ENCODE data around the gene LIPT2.
A peak's percentile ranks its signal among the peaks of the same experiment; 100 is the strongest.
"Not testable (repeated sequence)": the region's sequence is repeated elsewhere in the genome, so short reads cannot be mapped to it uniquely, and the experiment has no call there.

LIPT2 gene

DNA sequence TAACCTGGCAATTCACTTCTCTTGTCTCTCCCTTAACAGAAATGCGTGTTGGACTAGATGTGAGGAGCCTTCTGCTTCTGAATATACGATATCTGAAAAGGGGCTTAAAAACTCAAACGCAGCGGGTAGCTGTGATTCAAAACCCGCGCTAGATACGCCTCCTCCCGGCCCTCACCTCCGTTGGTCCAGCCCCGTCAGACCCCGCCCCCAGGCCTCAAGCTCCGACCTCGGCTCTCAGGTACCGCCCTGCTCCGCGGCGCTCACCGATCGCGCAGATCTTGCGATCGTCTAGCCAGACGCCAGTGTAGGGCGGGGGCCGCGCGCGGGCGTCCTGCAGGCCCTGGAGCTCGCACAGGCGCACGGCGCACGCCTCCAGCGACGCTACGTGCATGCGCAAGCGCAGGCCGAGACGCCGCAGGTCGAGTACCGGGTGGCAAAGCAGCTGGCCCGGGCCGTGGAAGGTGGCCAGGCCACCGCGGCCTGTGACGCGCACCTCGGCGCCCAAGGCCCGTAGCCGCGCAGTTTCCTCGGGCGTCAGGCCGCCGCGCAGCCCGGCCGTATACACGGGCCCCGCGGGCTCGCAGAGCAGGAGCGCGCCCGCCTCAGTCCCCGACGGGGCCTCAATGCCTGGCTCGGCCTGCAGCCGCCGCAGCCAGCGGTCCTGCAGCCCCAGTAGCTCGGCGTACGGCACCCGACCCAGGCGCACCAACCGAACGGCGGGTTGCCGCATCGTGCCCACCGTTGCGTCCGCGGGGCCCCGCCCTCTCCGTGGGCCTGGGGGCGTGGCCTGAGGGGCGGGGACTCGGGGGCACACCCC is at the start of gene LIPT2:
Gene LIPT2 (minus strand): TSS at position 751 of the 817 bp plus-strand sequence. CDS start 21 bp downstream, at position 730.
- peak; percentile 98 for DNase-seq

- DNase-seq = no peak
Observed at GRCh38 chr11:74541466-74541865, 47.9 kb upstream of the LIPT2 start.

GRCh38 chr11:74540270-74540669 is 46.7 kb upstream of the LIPT2 start:
- no peak for DNase-seq

DNA sequence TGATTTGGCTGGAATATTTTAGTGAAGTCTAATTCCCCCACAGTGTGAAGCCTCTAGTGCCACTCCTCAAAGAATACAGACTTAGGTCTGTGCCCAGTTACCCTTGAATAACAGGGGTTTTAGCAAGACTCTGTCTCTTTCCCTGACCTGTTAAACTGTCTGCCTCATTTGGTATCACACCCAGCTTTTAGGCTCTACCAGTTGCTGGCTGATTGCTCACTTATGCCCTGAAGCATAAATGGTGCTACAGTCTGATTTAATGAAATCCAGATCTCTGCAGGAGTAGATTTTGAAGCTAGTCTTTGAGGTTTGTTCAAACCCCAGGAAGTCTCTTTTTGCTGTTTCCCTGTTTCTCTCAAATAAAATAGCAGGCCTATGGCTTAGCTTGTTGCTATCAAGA is 45.2 kb upstream of the LIPT2 start:
- DNase-seq = no peak

DNA sequence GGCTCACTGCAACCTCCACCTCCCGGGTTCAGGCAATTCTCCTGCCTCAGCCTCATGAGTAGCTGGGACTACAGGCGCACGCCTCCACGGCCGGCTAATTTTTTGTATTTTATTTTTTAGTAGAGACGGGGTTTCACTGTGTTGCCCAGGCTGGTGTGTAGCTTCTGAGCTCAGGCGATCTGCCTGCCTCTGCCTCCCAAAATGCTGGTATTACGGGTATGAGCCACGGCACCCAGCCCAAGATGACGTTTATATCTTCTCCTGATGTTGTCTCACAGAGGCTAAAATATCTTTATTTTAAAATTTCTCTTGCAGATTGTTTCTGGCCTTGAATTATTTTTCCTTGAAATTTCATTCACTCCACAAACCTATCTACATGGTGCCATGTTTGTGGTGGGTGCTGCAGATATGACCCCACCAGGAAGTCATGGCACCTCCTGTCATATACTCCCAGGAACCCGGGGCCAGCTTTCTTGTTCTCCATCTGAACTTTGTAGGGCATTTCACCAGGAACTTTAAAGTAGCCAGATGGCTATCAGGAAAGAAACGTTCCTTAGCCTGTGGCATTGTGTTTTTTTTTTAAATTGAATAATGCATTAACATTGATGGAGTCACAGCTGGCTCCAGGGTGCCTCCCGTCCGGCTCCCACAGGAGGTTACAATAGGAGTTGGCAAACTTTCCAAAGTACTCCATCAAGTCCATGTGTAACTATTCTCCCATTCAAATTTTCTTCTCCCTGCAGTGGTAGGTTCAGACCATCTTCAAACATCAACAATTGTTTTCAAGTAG is 42.0 kb upstream of the LIPT2 start:
- DNase-seq = no peak

- not testable (repeated sequence) for DNase-seq
Observed at GRCh38 chr11:74534946-74535275, 41.4 kb upstream of the LIPT2 start.

DNA sequence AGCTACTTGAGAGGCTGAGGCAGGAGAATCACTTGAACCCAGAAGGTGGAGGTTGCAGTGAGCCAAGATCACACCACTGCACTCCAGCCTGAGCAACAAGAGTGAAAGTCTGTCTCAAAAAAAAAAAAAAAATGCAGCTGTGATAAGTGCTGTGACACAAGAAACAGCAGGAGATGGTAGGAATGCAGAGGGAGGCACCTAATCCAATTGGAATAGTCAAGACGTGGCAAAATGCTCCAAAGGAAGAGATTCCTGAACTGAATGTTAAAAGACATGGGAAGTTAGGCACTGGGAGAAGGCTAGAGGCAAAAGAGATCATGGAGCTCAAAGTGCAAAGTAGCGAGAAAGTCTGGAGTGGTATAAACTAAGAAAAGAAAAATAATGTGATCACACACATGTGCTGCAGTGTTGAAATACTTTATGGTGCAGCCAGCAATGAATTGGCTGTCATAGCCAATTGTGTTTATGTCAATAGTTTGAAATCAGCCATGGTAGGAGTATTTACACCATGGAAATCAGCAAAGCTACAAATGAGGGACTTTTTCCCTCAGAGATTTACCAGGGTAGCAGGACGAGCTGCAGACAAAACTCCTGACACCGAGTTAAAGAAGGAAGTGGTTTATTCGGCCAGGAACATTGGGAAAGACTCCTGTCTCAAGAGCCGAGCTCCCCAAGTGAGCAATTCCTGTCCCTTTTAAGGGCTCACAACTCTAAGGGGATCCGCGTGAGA is 40.9 kb upstream of the LIPT2 start:
- DNase-seq = no peak

GRCh38 chr11:74533421-74533820 is 39.9 kb upstream of the LIPT2 start:
- DNase-seq = no peak

- DNase-seq = peak; percentile 33
Observed at GRCh38 chr11:74532501-74533246, 39.1 kb upstream of the LIPT2 start.

GRCh38 chr11:74524978-74525377 is 31.5 kb upstream of the LIPT2 start:
- no peak for DNase-seq

GRCh38 chr11:74524501-74524900 is 31.0 kb upstream of the LIPT2 start:
- no peak for DNase-seq

DNA sequence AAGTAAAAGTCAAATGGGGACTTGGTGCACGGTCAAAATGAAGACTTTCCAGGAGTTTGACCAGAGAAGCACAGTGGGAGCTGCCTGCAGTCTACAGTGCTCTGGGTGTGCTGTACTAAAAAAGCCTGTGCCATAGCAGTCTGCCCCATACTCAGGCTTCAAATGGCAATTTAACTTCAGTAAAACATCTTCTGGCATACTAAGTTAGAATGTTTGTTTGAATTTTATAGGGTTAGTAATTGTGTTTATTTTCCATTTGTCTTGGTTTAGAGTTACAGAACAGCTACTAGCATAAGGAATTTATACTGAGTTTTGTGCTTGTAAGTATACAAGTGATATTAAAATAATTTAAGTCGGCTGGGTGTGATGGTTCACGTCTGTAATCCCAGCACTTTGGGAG is 29.3 kb upstream of the LIPT2 start:
- no peak for DNase-seq

GRCh38 chr11:74521666-74522252 is 28.2 kb upstream of the LIPT2 start:
- no peak for DNase-seq

DNA sequence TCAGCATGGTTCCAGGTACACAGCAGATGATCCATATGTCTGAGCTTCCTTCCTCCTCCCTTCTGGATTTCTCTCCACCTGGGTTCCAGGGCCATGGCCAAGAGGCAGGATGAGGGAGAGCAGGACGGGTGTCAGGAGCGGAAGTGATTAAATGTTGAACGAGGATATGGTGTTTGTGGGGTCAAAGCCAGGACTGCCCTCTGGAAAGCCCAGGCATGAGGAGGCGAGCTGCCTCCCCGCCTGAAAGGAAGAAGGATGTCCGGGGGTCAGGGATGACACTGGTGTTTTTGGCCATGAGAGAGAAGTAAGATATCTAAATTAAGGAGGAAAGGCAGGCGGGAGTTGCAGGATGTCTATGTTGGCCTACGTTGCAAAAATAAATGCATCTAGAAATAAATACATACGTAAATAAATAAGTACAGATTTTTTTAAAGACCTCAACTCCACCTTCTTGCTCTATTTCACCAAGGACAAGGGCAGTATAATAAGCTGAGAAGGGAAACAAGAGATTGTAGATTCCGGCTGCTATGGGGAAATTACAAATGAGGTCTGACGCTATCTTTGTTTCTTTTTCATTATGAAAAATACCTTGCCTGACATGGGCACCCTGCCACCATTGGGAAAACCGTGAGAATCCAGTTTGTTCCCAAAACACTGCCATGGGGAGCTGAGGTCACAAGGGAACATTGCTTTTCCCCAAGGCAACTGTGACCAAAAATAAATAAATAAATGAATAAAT is 27.6 kb upstream of the LIPT2 start:
- DNase-seq = no peak

DNA sequence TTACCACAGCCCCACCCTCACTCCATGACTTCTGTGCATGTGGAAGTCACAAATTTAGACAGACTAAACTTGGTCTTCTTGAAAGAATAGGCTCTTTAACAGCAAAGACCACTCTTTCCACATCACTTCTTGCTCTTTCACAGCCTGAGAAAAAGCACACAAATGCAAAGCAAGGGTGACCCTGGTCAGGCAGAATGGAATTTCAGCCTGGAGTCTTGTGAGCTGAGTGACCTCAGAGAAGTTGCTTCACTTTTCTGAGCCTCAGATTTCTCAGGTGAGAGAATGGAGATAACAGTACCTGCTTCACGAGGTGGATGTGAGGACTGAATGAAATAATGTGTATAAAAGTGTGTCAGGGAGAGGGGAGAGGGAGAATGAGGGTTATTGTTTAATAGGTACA is 26.8 kb upstream of the LIPT2 start:
- no peak for DNase-seq

DNA sequence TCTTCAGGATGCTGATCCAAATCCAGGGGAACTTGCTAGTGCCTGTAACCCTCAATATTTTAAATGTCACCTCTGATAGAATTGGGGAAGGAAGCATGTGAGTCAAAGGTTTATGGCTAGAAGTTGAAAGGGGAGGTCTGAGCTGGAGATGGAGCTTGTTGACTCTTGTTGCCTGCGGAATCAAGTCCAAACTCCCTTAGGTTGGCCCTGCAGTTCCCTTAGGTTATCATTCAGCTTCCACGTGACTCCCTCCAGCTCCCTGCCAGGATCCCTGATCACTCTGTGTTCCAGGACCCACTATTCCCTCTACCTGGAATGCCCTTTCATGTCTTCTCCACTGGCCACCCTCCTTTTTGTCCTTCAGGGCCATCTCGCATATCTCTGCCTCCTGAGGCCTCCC is 26.2 kb upstream of the LIPT2 start:
- no peak for DNase-seq

GRCh38 chr11:74517592-74517991 is 24.1 kb upstream of the LIPT2 start:
- DNase-seq = not testable (repeated sequence)

DNA sequence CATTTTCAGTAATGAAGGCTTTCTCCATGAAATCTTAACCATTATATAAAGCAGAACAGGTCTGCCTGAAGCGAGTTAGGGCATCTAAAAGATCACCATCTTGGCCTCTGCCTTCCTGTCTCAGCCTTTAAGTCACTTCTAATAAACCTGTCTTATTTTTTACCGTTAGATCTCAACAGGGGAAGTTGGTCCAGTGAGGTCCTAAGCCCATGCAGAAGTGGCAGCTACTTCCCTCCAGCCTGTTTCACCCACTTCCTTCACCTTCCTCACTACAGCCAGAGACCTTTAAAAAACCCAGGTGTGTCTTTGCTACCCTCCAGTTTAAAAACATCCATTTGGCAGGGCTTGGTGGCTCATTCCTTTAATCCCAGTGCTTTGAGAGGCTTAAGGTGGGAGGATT is 14.1 kb upstream of the LIPT2 start:
- no peak for DNase-seq

GRCh38 chr11:74506823-74507222 is 13.3 kb upstream of the LIPT2 start:
- DNase-seq = no peak

DNA sequence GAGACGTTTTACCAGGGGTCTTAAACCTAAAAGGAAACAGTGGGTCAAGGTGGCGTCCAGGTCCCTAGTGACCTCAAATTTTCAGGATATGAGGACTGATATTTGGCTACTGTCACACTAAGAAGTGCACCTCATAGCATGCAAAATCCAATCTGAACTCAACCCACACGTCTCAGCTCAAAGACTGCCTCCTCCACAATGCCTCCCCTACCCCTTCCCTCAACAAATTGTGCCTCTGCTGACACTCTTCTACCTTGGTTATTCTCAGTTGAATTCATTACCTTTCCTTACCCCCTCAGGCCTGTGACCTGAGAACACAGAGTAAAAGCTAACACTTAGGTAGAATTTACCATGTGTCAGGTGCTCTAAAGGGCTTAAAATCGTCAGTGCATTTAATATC is 12.4 kb upstream of the LIPT2 start:
- no peak for DNase-seq

GRCh38 chr11:74504100-74504691 is 10.7 kb upstream of the LIPT2 start:
- no peak for DNase-seq
